ENCODE results near the gene YIPF2. TPM values are rescaled to one million over a fixed set of nuclear protein-coding genes. Genes with fewer than 3 reads are reported as not detected.

YIPF2 gene
- total RNA-seq, result 10 to 100 TPM; 26.4 to 27.8 (median 27.2) TPM
- 21.1 TPM for total RNA-seq (2013)

DNA sequence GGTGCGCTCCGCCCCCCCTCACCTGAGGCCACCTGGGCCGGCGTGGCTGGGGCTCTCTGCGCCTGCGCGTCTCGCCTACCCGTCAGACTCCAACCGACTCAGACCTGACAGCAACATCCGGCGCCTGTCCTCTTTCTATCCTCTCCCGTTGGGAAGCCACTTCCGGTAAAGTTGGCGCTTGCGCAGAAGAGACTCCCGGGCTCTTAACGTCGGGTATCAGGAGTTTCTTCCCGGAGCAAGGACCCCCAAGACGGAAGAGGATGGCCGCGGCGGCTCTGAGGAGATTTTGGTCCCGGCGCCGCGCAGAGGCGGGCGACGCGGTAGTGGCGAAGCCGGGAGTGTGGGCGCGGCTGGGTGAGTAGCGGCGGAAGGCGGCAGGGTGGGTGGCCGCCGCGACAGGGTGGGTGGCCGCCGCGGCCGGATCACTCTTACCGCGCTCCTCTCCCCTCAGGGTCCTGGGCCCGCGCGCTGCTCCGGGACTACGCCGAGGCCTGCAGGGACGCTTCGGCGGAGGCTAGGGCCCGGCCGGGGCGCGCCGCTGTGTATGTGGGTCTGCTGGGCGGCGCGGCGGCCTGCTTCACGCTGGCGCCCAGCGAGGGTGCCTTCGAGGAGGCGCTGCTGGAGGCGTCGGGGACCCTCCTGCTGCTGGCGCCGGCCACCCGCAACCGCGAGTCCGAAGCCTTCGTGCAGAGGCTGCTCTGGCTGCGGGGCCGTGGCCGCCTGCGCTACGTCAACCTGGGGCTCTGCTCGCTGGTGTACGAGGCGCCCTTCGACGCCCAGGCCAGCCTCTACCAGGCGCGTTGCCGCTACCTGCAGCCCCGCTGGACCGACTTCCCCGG, at the start of gene YIPF2, which contains the start of gene TIMM29:
YIPF2 (minus strand) TSS at position 77 of the 839 bp plus-strand sequence. CDS start 229 bp downstream, outside the sequence.
TIMM29 (plus strand) TSS at position 249 of the 839 bp plus-strand sequence; CDS start at position 261, 12 bp downstream.
- peak; percentile 75 to 97 for DNase-seq
- Mint-ChIP-seq H3K4me1 (peaks cover 7 to 34% of the 10 kb centered on the region in 2 donors), H3K27me3 (ENCODE audit: low read depth in 2 of 2) (no peaks in the 10 kb centered on the region), H3K4me3 (peak within 1 kb of the TSS; percentile 92), H3K27ac (peak within 1 kb of the TSS; percentile 74 to 89), H3K36me3 (no peaks in the 10 kb centered on the region), H3K9me3 (no peaks in the 10 kb centered on the region)
- peak within 1 kb of the TSS; percentile 69 for H3K27ac ChIP-seq (ENCODE audit: low read length)
- ATAC-seq, result peak; percentile 80 to 86 (median 84)
- H3K4me1 ChIP-seq (ENCODE audit: control insufficient read depth, insufficient read depth, low read length), result peaks cover 26% of the 10 kb centered on the region
- peak within 1 kb of the TSS; percentile 89 for H3K4me3 ChIP-seq (ENCODE audit: low read length)
- H3K27me3 ChIP-seq (ENCODE audit: control insufficient read depth, insufficient read depth, low read length), result no peaks in the 10 kb centered on the region
- WGBS (ENCODE audit: insufficient coverage), result under 1% methylated on average over 96 of the region's 96 CpGs
- peaks cover 13% of the 10 kb centered on the region for H3K36me3 ChIP-seq (ENCODE audit: control insufficient read depth, insufficient read depth, low read length)
- TF ChIP-seq, protein P1, sequence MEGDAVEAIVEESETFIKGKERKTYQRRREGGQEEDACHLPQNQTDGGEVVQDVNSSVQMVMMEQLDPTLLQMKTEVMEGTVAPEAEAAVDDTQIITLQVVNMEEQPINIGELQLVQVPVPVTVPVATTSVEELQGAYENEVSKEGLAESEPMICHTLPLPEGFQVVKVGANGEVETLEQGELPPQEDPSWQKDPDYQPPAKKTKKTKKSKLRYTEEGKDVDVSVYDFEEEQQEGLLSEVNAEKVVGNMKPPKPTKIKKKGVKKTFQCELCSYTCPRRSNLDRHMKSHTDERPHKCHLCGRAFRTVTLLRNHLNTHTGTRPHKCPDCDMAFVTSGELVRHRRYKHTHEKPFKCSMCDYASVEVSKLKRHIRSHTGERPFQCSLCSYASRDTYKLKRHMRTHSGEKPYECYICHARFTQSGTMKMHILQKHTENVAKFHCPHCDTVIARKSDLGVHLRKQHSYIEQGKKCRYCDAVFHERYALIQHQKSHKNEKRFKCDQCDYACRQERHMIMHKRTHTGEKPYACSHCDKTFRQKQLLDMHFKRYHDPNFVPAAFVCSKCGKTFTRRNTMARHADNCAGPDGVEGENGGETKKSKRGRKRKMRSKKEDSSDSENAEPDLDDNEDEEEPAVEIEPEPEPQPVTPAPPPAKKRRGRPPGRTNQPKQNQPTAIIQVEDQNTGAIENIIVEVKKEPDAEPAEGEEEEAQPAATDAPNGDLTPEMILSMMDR (IDR thresholded peaks at IDR 0.05), result no peak
- intact Hi-C loops (cut with micrococcal nuclease), result no loop called here
- no peaks in the 10 kb centered on the region for H3K9me3 ChIP-seq (ENCODE audit: control insufficient read depth, insufficient read depth, low read length)

DNA sequence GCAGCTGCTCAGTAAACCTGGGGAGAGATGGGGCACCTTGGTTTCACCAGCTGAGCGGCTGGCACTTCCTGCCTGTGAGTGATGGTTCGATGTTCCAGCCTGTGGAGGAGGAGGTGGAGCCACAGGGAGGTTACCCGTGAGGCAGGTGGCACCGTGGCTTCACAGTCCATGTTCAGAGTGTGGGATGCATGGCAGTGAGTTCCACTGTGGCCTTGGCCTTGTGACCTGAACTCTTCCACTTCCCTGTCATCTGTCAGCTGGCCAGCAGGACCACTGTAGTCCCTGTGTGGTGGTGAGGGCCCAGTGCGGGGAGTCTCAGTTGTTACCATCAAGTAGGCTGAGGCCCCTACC, 49.3 kb upstream of the YIPF2 start:
- Histone ChIP-seq H3K27ac (ENCODE audit: low read length) (no peak overlapping the region), H3K4me1 (ENCODE audit: control insufficient read depth, insufficient read depth, low read length) (peaks cover 6% of the 10 kb centered on the region)

DNA sequence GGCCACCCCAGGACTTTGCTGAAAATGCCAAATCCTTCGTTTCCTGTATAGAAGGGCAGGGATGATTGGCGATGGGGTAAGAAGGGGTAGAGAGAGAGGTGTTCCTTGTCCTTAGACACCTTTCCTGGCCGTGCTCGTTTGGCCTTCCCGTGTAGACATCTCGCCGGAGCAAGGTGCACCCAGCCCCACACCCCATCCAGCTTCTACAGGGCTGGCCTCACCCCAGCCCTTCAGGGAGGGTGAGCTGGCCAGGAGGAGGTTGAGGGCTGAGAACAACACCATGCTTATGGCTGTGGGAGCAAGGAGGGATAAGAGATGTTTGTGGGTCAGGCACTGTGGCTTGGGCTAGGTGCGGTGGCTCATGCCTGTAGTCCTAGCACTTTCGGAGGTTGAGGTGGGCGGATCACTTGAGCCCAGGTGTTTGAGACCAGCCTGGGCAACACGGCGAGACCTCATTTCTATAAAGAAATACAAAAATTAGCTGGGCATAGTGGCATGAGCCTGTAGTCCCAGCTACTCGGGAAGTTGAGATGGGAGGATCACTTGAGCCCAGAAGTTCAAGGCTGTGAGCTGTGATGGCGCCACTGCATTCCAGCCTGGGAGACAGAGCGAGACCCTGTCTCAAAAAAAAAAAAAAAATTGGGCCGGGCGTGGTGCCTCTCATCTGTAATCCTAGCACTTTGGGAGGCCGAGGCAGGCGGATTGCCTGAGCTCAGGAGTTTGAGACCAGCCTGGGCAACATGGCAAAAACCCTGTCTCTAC, 47.9 kb upstream of the YIPF2 start:
- TF ChIP-seq, protein P1 (IDR thresholded peaks at IDR 0.05), result no peak
- no peaks in the 10 kb centered on the region for H3K27me3 Mint-ChIP-seq (ENCODE audit: low read depth in 2 of 2)
- H3K27ac Mint-ChIP-seq, result no peak overlapping the region
- 94% methylated on average over 14 of the region's 19 CpGs for WGBS (ENCODE audit: insufficient coverage)
- H3K36me3 Mint-ChIP-seq, result no peaks in the 10 kb centered on the region
- no peak overlapping the region for H3K4me3 ChIP-seq (ENCODE audit: low read length)
- peaks cover 9% of the 10 kb centered on the region for H3K4me1 ChIP-seq (ENCODE audit: control insufficient read depth, insufficient read depth, low read length)
- H3K36me3 ChIP-seq (ENCODE audit: control insufficient read depth, insufficient read depth, low read length), result no peaks in the 10 kb centered on the region
- H3K27ac ChIP-seq (ENCODE audit: low read length), result no peak overlapping the region
- H3K4me3 Mint-ChIP-seq, result no peak overlapping the region
- no peaks in the 10 kb centered on the region for H3K27me3 ChIP-seq (ENCODE audit: control insufficient read depth, insufficient read depth, low read length)
- intact Hi-C loops (cut with micrococcal nuclease), result no loop called here
- no peaks in the 10 kb centered on the region for H3K9me3 ChIP-seq (ENCODE audit: control insufficient read depth, insufficient read depth, low read length)
- no peaks in the 10 kb centered on the region for H3K9me3 Mint-ChIP-seq
- H3K4me1 Mint-ChIP-seq, result peaks cover 17 to 24% of the 10 kb centered on the region in 2 donors
- ATAC-seq (no peak), DNase-seq (no peak)

More for the DNA sequence above, 49.3 kb upstream of the YIPF2 start:
- H3K4me3 Mint-ChIP-seq, result no peak overlapping the region
- DNase-seq, result no peak
- H3K9me3 ChIP-seq (ENCODE audit: control insufficient read depth, insufficient read depth, low read length), result no peaks in the 10 kb centered on the region
- H3K27ac Mint-ChIP-seq, result peak overlapping the region; percentile 19 to 58
- ATAC-seq, result no peak
- peaks cover 18 to 26% of the 10 kb centered on the region in 2 donors for H3K4me1 Mint-ChIP-seq
- H3K4me3 ChIP-seq (ENCODE audit: low read length), result no peak overlapping the region
- H3K27me3 ChIP-seq (ENCODE audit: control insufficient read depth, insufficient read depth, low read length), result no peaks in the 10 kb centered on the region
- 39% methylated on average over 5 of the region's 5 CpGs for WGBS (ENCODE audit: insufficient coverage)
- TF ChIP-seq, protein P1 (IDR thresholded peaks at IDR 0.05), result no peak
- H3K36me3 Mint-ChIP-seq, result no peaks in the 10 kb centered on the region
- H3K36me3 ChIP-seq (ENCODE audit: control insufficient read depth, insufficient read depth, low read length), result no peaks in the 10 kb centered on the region
- no peaks in the 10 kb centered on the region for H3K27me3 Mint-ChIP-seq (ENCODE audit: low read depth in 2 of 2)
- H3K9me3 Mint-ChIP-seq, result no peaks in the 10 kb centered on the region
- intact Hi-C loops (cut with micrococcal nuclease), result no loop called here

All from natural killer cell (primary cell).